NCI-H1105 (cell line): ENCODE measurements around the gene USP33.
"Not testable (repeated sequence)": the region's sequence is repeated elsewhere in the genome, so short reads cannot be mapped to it uniquely, and the experiment has no call there.

ENCODE experiments used
- DNase-seq: peaks from one replicate; lab custom pipeline; 2025; lab: John Stamatoyannopoulos, UW

USP33 gene

GRCh38 chr1:77759071-77760028 lies at the start of gene USP33:
Gene USP33, minus strand, starts transcription at chr1:77759852. Its CDS starts 18,155 bp downstream, at chr1:77741697.
- peak; percentile 87 for DNase-seq

DNA sequence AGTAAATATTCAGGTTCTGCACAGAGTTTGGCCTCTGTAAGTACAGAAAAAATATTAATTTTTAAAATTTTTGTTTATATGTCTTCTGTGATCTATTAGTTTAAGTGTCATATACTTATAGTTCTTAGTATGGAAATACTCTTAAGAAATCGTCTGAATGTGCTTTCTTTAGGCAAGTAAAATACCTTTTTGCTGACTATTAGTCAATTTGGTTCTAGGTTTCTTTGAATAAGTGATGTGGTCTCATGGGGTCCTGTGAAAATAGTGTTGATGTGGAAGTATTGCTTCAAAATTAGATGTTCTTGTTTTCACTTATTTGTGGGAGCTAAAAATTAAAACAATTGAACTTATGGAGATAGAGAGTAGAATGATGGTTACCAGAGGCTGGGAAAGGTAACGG lies 43.7 kb upstream of the USP33 start:
- no peak for DNase-seq

DNA sequence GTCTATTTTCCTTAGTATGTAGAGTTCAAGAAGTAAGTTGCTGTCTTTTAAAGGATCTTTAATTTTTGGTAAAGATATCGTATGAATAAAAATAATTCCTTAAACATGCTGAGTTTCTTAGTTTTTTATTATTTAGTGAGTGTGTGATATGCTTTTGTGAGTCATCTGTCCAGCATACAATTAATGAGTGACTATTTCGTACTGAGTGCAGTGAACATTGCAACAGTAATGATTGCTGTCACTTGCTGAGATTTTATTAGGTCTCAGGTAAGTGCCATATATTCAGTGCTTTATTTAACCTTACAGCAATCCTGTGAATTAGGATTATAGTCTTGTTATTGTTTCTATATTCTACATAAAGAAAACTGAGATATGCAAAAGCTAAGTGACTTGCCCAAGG lies 42.4 kb upstream of the USP33 start:
- DNase-seq = no peak

- no peak for DNase-seq
These were observed 38.3 kb upstream of the USP33 start for GRCh38 chr1:77797991-77798390.

GRCh38 chr1:77796695-77797405 lies 37.2 kb upstream of the USP33 start:
- no peak for DNase-seq

- no peak for DNase-seq
These were observed 34.9 kb upstream of the USP33 start for GRCh38 chr1:77794550-77794949.

DNA sequence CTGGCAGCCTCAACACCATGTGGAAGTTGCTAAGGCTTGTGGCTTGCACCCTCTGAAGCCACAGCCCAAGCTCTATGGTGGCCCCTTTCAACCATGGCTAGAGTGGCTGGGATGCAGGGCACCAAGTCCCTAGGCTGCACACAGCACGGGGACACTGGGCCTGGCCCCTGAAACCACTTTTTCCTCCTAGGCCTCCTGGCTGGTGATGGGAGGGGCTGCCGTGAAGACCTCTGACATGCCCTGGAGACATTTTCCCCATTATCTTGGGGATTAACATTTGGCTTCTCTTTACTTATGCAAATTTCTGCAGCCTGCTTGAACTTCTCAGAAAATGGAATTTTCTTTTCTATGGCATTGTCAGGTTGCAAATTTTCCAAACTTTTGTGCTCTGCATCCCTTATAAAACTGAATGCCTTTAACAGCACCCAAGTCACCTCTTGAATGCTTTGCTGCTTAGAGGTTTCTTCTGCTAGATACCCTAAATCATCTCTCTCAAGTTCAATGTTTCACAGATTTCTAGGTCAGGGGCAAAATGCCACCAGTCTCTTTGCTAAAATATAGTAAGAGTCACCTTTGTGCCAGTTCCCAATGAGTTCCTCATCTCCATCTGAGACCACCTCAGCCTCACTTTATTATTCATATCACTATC lies 26.6 kb upstream of the USP33 start:
- DNase-seq = not testable (repeated sequence)

- no peak for DNase-seq
These were observed 23.5 kb upstream of the USP33 start for GRCh38 chr1:77783141-77783540.

GRCh38 chr1:77781683-77782082 lies 22.0 kb upstream of the USP33 start:
- no peak for DNase-seq

DNA sequence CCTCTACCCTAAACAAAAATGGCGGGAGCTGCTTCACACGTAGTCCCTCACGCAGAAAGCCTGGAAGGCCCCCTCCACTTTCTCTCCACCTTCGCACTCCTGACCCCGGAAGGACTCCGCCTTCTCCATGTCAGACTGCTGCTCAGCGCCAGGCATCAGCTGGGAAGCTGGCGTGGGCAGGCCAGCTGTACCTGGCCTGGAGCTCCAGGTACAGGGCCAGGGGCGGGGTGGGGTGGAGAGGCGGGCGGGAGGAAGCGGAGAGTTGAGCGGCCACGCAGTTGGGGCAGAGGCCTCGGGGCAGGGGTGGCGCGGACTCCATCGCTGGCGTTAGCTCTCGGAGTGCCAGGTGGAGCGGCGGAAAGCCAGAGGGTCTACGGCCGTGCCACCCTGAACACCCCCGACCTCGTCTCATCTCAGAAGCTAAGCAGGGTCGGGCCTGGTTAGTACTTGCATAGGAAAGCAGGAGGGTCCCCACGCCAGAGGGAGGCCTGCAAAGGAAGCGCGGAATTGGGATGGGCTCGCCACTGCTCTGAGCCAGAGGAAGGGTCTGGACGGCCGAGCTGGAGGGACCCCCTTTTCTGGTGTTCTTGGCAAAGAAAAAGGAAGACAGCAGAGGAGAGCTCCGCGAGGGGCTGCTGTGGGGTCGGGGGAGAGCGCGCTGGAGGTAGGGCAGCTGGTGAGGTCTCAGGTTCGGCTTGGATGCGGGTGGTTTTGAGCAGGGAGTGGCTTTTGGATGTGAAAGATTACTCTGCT lies 20.1 kb upstream of the USP33 start, which contains the start of gene MIGA1:
Gene MIGA1 (plus strand): TSS at position 121 of the 753 bp plus-strand sequence. CDS start 3,604 bp downstream, outside the sequence.
- peak; percentile 95 for DNase-seq

- no peak for DNase-seq
These were observed 16.5 kb upstream of the USP33 start for GRCh38 chr1:77776007-77776700.

DNA sequence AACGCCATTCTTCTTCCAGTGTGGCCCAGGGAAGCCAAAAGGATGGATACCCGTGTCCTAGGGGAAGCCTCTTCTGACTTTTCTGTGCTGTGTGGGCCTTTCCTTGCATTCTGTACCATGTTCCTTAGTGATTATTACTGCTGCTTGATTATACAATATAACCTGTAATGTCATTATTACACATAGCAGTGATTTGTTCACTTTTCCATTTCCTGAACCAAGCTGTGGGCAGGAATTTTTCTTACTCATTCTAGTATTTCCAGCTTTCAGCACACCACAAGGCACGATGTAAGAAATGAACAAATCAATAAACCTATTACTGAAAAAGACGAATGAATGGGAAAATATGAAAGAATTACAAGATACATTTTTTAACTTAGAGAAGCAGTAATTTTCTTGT lies 8.4 kb upstream of the USP33 start:
- no peak for DNase-seq

GRCh38 chr1:77762072-77762476 lies 2.4 kb upstream of the USP33 start:
- no peak for DNase-seq

DNA sequence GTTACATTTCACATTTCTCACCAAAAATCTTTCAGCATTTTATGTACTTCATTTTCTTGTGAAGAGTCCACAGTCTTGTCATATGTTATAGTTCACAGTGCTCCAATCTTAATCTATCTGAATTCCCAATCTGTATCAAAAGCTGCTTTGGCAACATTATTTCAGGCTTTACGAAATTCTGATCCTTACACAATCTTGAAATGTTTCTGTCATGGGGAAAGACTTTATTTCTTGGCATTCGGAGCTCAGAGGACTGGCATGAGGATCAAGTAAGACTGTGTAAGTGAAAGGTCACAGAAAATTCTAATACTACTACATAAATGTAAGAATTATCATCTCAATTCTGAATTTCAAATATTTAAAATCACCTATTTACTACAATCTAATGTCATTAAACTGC lies 2.0 kb downstream of the USP33 start:
- no peak for DNase-seq

- no peak for DNase-seq
These were observed 2.5 kb downstream of the USP33 start for GRCh38 chr1:77757066-77757584.

DNA sequence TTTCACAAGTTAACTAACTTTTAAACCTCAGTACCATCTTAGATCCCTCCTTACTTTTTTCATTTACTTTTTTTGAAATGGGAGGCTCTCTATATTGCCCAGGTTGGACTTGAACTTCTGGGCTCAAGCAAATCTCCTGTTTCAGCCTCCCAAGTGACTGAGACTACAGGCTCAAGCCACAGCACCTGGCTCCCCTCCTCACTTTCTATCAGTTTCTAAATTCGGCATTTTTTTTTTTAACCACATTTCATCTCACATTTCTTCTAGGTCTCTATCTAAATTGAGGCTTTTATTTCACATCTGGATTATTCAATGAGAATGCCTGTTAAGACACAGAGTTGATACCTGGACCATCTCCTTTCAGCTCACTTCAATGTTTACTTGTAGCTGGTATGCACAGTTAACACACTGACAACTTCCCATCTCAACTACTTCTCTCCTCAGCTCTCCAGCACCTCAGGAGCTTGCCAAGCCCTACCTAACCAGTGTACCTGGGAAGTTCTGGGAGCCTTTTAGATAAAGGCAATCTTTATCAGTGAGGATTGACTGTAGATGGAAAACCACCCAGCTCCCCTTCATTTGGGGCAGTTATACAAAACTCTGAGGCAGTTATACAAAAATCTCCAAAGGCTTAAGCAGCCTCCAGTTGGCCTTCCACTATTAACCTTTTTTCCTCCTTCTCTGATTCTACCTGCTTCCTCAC lies 3.4 kb downstream of the USP33 start:
- DNase-seq = no peak

- DNase-seq = not testable (repeated sequence)
These were observed 10.2 kb downstream of the USP33 start for GRCh38 chr1:77749489-77749888.

- no peak for DNase-seq
These were observed 15.1 kb downstream of the USP33 start for GRCh38 chr1:77744576-77744975.

DNA sequence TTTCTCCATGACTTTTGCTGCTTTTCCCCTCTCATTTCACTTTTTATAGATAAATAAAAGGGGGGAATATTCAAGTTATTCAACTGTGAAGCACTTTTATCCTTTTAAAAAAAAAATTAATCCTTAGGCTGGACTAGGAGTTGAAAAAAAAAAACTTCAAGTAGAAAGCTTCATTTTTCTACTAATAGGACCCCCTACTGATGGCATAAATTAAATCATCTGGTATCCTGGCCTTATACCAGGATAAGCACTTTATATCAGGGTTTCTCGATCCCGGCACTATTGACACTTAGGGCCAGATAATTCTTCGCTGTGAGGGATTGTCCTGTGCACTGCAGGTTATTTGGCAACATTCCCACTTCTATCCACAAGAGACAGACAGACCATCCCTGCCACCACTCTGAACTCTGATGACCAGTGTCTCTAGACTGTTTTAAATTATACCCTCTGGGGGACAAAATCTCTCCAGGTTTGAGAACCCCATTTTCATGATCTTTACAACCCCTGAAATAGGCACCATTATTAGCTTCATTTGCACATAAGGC lies 17.6 kb downstream of the USP33 start:
- no peak for DNase-seq

DNA sequence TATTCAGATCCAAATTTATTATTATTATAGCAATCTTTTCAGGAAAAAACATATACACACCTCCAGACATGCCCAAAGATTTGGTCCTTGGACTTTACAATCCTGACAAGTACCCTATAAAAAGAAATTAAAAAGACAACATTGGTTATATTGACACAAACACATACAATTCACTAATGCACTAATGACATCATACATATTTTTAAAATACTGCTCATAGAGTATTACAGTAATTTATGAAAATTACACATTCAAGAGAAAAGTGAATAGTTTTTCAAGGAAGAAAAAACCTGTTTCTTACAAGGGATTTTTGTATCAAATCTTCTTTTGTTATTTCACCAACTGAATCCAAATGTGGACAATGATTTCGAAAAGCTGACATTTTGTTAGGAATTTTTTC lies 18.3 kb downstream of the USP33 start:
- DNase-seq = no peak
